Uterine smooth muscle cell (primary cell): Measurements from ENCODE around the gene TUBB1. TPM values are rescaled to one million over a fixed set of nuclear protein-coding genes. Genes with fewer than 3 reads are reported as not detected.

Experiments
- total RNA-seq: library from RNA; depleted of rRNA; stranded (reverse); fragments of >200 nt; gene quantifications from 2 replicates; pipeline ENCODE4 v1.2.3, GENCODE V29; 2014

The TUBB1 gene
- total RNA-seq, result not detected in 2 replicates

DNA sequence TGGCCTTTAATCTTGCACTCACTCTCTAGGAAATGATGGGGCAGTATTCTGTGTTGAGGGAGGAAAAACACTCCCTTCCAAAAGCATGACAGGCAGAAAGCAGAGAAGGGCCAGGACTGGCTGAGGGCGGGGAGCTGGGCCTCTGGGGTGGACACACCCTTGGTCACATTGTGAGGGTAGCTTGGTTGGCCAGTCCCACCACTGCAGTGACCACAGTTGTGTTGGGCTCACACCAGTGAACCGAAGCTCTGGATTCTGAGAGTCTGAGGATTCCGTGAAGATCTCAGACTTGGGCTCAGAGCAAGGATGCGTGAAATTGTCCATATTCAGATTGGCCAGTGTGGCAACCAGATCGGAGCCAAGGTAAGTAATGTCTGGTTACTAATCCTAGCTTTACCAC lies at the start of gene TUBB1:
Gene TUBB1 (plus strand): TSS at position 213 of the 400 bp plus-strand sequence. CDS start 94 bp downstream, at position 307.

GRCh38 chr20:58980711-58981627 lies 38.3 kb upstream of the TUBB1 start, which contains the start of gene NELFCD:
TSS of gene NELFCD (plus strand) at chr20:58981256. CDS start at chr20:58981310, 54 bp downstream.

GRCh38 chr20:59006864-59007664 lies 12.2 kb upstream of the TUBB1 start, which contains the start of gene CTSZ:
TSS of gene CTSZ (minus strand) at chr20:59007254. CDS start at chr20:59007128, 126 bp downstream.

GRCh38 chr20:59032023-59032712 lies 12.9 kb downstream of the TUBB1 start, which contains the start of gene ATP5F1E:
TSS of gene ATP5F1E (minus strand) at chr20:59032335. CDS start at chr20:59032251, 84 bp downstream.

DNA sequence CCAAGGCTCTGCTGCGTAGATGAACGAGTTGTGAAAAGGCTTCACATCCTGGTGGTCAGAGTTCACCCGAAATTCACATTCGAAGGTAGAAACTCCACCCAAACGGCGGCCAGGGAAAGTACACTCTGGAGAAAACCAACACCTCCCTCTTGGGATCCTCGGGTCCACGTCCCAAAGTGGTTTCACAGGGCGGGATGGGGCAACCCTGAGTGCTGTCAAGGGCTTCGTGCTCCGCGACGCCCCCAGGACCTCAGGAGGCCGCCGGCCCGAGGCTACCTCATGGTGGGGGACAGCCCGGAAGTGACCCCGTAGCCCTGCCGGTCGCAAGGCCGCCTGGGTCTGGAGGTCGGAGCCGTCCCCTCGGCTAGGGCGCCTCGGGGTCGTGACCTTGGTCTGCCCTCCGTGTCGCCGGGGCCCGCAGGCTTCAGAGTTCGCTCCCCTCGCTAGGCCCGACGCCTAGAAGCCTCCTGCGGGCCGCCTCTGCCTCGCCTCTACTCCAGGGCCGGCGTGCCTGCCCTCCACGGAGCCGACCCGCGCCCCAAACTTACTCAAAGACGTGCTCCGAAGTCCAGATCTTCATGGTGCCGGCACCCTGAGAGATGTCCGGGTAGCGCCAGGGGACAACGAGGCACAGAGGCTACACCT lies 23.0 kb downstream of the TUBB1 start, which contains the start of gene PRELID3B:
Gene PRELID3B (minus strand): TSS at position 636 of the 645 bp plus-strand sequence. CDS start 56 bp downstream, at position 580.

Other genes starting within 250 kb of the TUBB1 start
- 0.87 and 1.00 TPM in 2 replicates for gene GNAS-AS1, start 168.5 kb upstream of the TUBB1 start, total RNA-seq
- gene GNAS, start 166.7 kb upstream of the TUBB1 start, total RNA-seq, result 293 and 421 TPM in 2 replicates
- 49.1 and 72.0 TPM in 2 replicates for gene NELFCD, start 38.2 kb upstream of the TUBB1 start, total RNA-seq
- 116 and 141 TPM in 2 replicates for gene CTSZ, start 12.2 kb upstream of the TUBB1 start, total RNA-seq
- 14.7 and 24.0 TPM in 2 replicates for gene ATP5F1E, start 12.9 kb downstream of the TUBB1 start, total RNA-seq
- 99.4 and 108 TPM in 2 replicates for gene PRELID3B, start 23.4 kb downstream of the TUBB1 start, total RNA-seq
- gene ZNF831, start 144.4 kb downstream of the TUBB1 start, total RNA-seq, result not detected in 2 replicates